Loucy (cell line): ENCODE results near the gene GABRB2.

Experiments
- H2AFZ ChIP-seq: fragments of 200-600 bp; sonication (generic); 2 replicates; pipeline ENCODE4 v1.6.0; 2016; ENCODE audit warnings: antibody characterized with exemption, mild to moderate bottlenecking, low read length, moderate library complexity
- H3F3A ChIP-seq: fragments of 200-600 bp; 2 replicates; pipeline ENCODE4 v1.6.0; 2016; ENCODE audit warnings: antibody characterized with exemption, low read depth, mild to moderate bottlenecking
- H3K27me3 ChIP-seq: fragments of 200-600 bp; sonication (generic); 2 replicates; pipeline ENCODE4 v1.6.1; 2014; ENCODE audit warnings: low read length, mild to moderate bottlenecking; ENCODE audit not compliant: insufficient read depth, poor library complexity, severe bottlenecking
- H3K36me3 ChIP-seq: fragments of 200-600 bp; sonication (generic); 2 replicates; pipeline ENCODE4 v1.6.1; 2016; ENCODE audit warnings: low read length; ENCODE audit not compliant: insufficient read depth
- H3K4me1 ChIP-seq: fragments of 200-600 bp; sonication (generic); 2 replicates; pipeline ENCODE4 v1.5.1; 2014; ENCODE audit warnings: low read length, mild to moderate bottlenecking; ENCODE audit not compliant: insufficient read depth, poor library complexity, severe bottlenecking
- H3K4me2 ChIP-seq: fragments of 200-600 bp; sonication (generic); 2 replicates; pipeline ENCODE4 v1.6.0; 2014; ENCODE audit warnings: antibody characterized with exemption, low read length, low read depth, mild to moderate bottlenecking; ENCODE audit not compliant: poor library complexity, severe bottlenecking
- H3K4me3 ChIP-seq: fragments of 200-600 bp; sonication (generic); 2 replicates; pipeline ENCODE4 v1.5.1; 2014; ENCODE audit warnings: low read length, mild to moderate bottlenecking, mixed read lengths; ENCODE audit not compliant: poor library complexity, severe bottlenecking
- H3K79me2 ChIP-seq: fragments of 200-600 bp; sonication (generic); 2 replicates; pipeline ENCODE4 v1.6.1; 2014; ENCODE audit warnings: low read length; ENCODE audit not compliant: insufficient read depth
- H3K9ac ChIP-seq: fragments of 200-600 bp; sonication (generic); 2 replicates; pipeline ENCODE4 v1.6.0; 2014; ENCODE audit warnings: mild to moderate bottlenecking, low read depth, low read length, moderate library complexity; ENCODE audit not compliant: poor library complexity, severe bottlenecking
- H3K9me2 ChIP-seq: fragments of 200-600 bp; sonication (generic); replicated peaks from 2 replicates; pipeline ENCODE4 v1.6.1; 2016; ENCODE audit warnings: low read depth, low read length, mixed read lengths
- H3K9me3 ChIP-seq: fragments of 200-600 bp; sonication (generic); 2 replicates; pipeline ENCODE4 v1.6.1; 2014; ENCODE audit warnings: mild to moderate bottlenecking, antibody characterized with exemption, low read length, low read depth; ENCODE audit not compliant: insufficient read depth
- H4K20me1 ChIP-seq: fragments of 200-600 bp; sonication (generic); 2 replicates; pipeline ENCODE4 v1.6.0; 2014; ENCODE audit warnings: antibody characterized with exemption, low read length, mild to moderate bottlenecking; ENCODE audit not compliant: insufficient read depth, poor library complexity, severe bottlenecking
- CTCF ChIP-seq: fragments of 200-600 bp; sonication (generic); conservative IDR thresholded peaks from 2 replicates; pipeline ENCODE4 v1.5.1; 2014; ENCODE audit warnings: mild to moderate bottlenecking, antibody characterized with exemption, low read length
- EZH2phosphoT487 ChIP-seq: fragments of 200-600 bp; IDR thresholded peaks from 2 replicates; pipeline ENCODE4 v1.6.1; 2018; ENCODE audit warnings: antibody characterized with exemption, mild to moderate bottlenecking, moderate library complexity, borderline replicate concordance

The GABRB2 gene

GRCh38 chr5:161544350-161544765, 2.2 kb downstream of the GABRB2 start:
- Histone ChIP-seq H3K79me2 (no peaks in the 10 kb centered on the region), H3K9me2 (no peaks in the 10 kb centered on the region), H3K36me3 (no peaks in the 10 kb centered on the region), H3K9me3 (no peaks in the 10 kb centered on the region), H2AFZ (no peak overlapping the region), H3K27me3 (no peaks in the 10 kb centered on the region), H3K4me2 (no peak overlapping the region), H3F3A (no peaks in the 10 kb centered on the region), H3K9ac (no peak overlapping the region), H3K4me1 (no peaks in the 10 kb centered on the region), H4K20me1 (no peaks in the 10 kb centered on the region), H3K4me3 (no peak overlapping the region)
- TF ChIP-seq CTCF, result peak; percentile 65
- TF ChIP-seq EZH2phosphoT487, result no peak

- H3K9ac ChIP-seq, result no peak overlapping the region
- no peaks in the 10 kb centered on the region for H3K9me3 ChIP-seq
- TF ChIP-seq CTCF (no peak), EZH2phosphoT487 (no peak)
- no peaks in the 10 kb centered on the region for H3K36me3 ChIP-seq
- no peaks in the 10 kb centered on the region for H3K79me2 ChIP-seq
- H3F3A ChIP-seq, result no peaks in the 10 kb centered on the region
- no peaks in the 10 kb centered on the region for H3K4me1 ChIP-seq
- H2AFZ ChIP-seq, result no peak overlapping the region
- no peaks in the 10 kb centered on the region for H3K27me3 ChIP-seq
- no peaks in the 10 kb centered on the region for H4K20me1 ChIP-seq
- no peaks in the 10 kb centered on the region for H3K9me2 ChIP-seq
- no peak overlapping the region for H3K4me2 ChIP-seq
- no peak overlapping the region for H3K4me3 ChIP-seq
Observed at GRCh38 chr5:161539016-161539415, 7.5 kb downstream of the GABRB2 start.

- no peaks in the 10 kb centered on the region for H3K4me1 ChIP-seq
- H3K9me2 ChIP-seq, result no peaks in the 10 kb centered on the region
- H3K27me3 ChIP-seq, result no peaks in the 10 kb centered on the region
- no peaks in the 10 kb centered on the region for H3K9me3 ChIP-seq
- no peak overlapping the region for H3K9ac ChIP-seq
- no peak overlapping the region for H3K4me2 ChIP-seq
- TF ChIP-seq CTCF (no peak; the same call in 1 of the 2 replicates), EZH2phosphoT487 (no peak)
- H3K79me2 ChIP-seq, result no peaks in the 10 kb centered on the region
- no peak overlapping the region for H2AFZ ChIP-seq
- no peaks in the 10 kb centered on the region for H3F3A ChIP-seq
- H3K36me3 ChIP-seq, result no peaks in the 10 kb centered on the region
- H3K4me3 ChIP-seq, result no peak overlapping the region
- no peaks in the 10 kb centered on the region for H4K20me1 ChIP-seq
Observed at GRCh38 chr5:161535762-161536161, 10.8 kb downstream of the GABRB2 start.
